SK-N-SH treated with all-trans-retinoic acid at 6 μM for 48 hours (cell line): ENCODE results near the gene TMUB1.

Source experiments
- ESRRG ChIP-seq: fragments of 250-450 bp; sonication (Bioruptor Pico); IDR thresholded peaks from 2 replicates; pipeline ENCODE4 v1.6.1; 2021; ENCODE audit warnings: mild to moderate bottlenecking
- ISL1 ChIP-seq: fragments of 250-450 bp; sonication (Bioruptor Pico); IDR thresholded peaks from 2 replicates; pipeline ENCODE4 v2.1.2; 2022; ENCODE audit warnings: mild to moderate bottlenecking, moderate library complexity
- ZFP30 ChIP-seq: fragments of 450-650 bp; formaldehyde crosslinking; IDR thresholded peaks from 2 replicates; pipeline ENCODE4 v1.5.0; 2022; ENCODE audit warnings: mild to moderate bottlenecking, moderate library complexity

DNA sequence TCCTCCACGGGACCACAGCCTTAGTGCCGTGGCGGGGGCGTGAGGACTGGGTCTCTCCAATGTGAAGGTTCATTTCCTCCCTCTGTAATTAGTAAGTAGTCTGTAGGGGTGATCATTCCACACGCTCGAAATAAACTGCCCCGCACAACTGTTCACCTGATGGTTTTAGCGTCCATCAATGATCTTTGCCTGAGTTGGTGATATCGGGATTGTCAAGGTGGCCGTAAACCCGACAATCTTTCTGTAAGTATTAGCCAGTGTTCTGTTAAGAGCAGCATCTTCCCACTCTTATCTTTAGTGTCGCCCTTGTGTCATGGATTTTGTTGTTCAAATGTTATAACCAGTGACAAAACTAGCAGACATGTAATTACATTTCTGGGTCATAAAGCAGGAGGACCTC, 20.7 kb upstream of the TMUB1 start:
- TF ChIP-seq ISL1 (CRISPR knock-in tag) (no peak), ESRRG (no peak), ZFP30 (CRISPR knock-in tag) (no peak)
